ENCODE measurements around the gene HORMAD2. TPM values are rescaled to one million over a fixed set of nuclear protein-coding genes. Genes with fewer than 3 reads are reported as not detected.

HORMAD2 gene, protein sequence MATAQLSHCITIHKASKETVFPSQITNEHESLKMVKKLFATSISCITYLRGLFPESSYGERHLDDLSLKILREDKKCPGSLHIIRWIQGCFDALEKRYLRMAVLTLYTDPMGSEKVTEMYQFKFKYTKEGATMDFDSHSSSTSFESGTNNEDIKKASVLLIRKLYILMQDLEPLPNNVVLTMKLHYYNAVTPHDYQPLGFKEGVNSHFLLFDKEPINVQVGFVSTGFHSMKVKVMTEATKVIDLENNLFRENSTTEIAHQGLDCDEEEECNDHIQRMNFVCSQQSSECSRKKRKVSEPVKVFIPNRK
- total RNA-seq (2022; extraction: Qiagen RNA extraction; ENCODE audit: low read depth): not detected in 5 replicates

DNA sequence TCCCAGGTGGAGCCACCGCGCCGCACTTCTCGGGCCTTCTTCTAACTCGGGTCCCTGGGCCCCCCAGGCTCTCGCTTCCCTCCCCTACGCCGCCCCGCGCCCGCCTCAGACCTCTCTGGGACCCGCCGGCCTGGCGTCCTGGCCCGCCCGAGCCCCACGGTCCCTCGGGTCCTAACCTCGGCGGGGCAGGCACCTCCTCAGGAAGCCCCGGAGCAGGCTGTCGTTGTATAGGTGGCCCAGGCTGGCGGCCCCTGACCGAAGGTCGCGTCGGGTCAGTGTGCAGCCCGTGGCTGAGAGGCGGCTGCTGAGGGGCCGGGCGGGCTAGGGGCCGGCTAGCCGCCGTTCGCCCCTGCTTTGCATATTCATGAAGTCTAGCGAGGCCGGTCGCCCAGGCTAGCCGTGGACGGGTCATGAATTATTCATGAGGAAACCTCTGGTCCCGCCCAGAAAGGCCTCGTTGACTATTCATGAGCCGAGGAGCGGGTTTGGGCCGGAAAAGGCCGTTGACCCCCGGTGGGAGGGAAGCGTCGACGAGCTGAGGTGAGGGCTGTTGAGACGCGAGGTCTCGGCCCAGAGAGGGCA, at the start of gene HORMAD2:
Gene HORMAD2 (plus strand): TSS at position 513 of the 582 bp plus-strand sequence. CDS start 13,489 bp downstream, outside the sequence.

Other genes starting within 250 kb of the HORMAD2 start
- 24.7 to 30.4 TPM (median 28.5 TPM) in 5 replicates for gene ASCC2, start 242.2 kb upstream of the HORMAD2 start, total RNA-seq (2022; extraction: Qiagen RNA extraction; ENCODE audit: low read depth)
- gene MTMR3, start 197.3 kb upstream of the HORMAD2 start, total RNA-seq (2022; extraction: Qiagen RNA extraction; ENCODE audit: low read depth): 6.9 to 9.3 TPM (median 8.9 TPM) in 5 replicates
- gene LIF, start 166.3 kb downstream of the HORMAD2 start, total RNA-seq (2022; extraction: Qiagen RNA extraction; ENCODE audit: low read depth): 24.1 to 38.9 TPM (median 37.0 TPM) in 5 replicates
- gene OSM, start 186.4 kb downstream of the HORMAD2 start, total RNA-seq (2022; extraction: Qiagen RNA extraction; ENCODE audit: low read depth): not detected in 5 replicates
- gene CASTOR1, start 209.0 kb downstream of the HORMAD2 start, total RNA-seq (2022; extraction: Qiagen RNA extraction; ENCODE audit: low read depth): 4.7 to 8.0 TPM (median 7.7 TPM) in 5 replicates
- gene TBC1D10A, start 246.5 kb downstream of the HORMAD2 start, total RNA-seq (2022; extraction: Qiagen RNA extraction; ENCODE audit: low read depth): 7.9 to 10.5 TPM (median 9.4 TPM) in 5 replicates